ENCODE results near the gene IMMP1L.

DNA sequence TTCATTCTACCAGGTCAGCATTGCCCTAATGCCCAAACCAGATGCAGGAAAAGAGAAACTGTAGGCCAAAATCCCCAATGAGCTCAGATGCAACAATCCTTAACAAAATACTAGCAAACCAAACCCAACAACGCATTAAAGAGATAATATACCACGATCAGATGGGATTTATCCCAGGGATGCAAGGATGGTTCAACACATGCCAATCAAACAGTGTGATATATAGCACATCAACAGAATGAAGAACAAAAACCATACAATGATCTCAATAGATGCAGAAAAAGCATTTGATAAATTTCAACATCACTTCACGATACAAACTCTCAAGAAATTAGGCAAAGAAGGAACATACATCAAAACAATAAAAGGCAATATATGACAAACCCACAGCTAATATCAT is 45.0 kb downstream of the IMMP1L start:
- TF ChIP-seq, protein P1, sequence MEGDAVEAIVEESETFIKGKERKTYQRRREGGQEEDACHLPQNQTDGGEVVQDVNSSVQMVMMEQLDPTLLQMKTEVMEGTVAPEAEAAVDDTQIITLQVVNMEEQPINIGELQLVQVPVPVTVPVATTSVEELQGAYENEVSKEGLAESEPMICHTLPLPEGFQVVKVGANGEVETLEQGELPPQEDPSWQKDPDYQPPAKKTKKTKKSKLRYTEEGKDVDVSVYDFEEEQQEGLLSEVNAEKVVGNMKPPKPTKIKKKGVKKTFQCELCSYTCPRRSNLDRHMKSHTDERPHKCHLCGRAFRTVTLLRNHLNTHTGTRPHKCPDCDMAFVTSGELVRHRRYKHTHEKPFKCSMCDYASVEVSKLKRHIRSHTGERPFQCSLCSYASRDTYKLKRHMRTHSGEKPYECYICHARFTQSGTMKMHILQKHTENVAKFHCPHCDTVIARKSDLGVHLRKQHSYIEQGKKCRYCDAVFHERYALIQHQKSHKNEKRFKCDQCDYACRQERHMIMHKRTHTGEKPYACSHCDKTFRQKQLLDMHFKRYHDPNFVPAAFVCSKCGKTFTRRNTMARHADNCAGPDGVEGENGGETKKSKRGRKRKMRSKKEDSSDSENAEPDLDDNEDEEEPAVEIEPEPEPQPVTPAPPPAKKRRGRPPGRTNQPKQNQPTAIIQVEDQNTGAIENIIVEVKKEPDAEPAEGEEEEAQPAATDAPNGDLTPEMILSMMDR (IDR thresholded peaks at IDR 0.05), result no peak
- no peak for TF ChIP-seq EZH2 (IDR thresholded peaks at IDR 0.05; ENCODE audit: borderline replicate concordance, insufficient read depth, low read depth, low read length, poor library complexity, severe bottlenecking)

All from B cell (primary cell).